B cell (primary cell): ENCODE results near the gene S100A14. TPM values are rescaled to one million over a fixed set of nuclear protein-coding genes. Genes with fewer than 3 reads are reported as not detected.

Experiments
- ATAC-seq: fragments of 200-7000 bp; cut with Tn5 transposase; one replicate; pipeline ENCODE4 v1.10.0; 2021; ENCODE audit warnings: low read depth, mild to moderate bottlenecking, moderate number of reproducible peaks, moderate library complexity
- CTCF ChIA-PET: fragments of 350-600 bp; sonication (Branson Sonifier 250); formaldehyde crosslinking; loops from one replicate; lab custom pipeline; 2021; ENCODE audit warnings: antibody characterized with exemption, inconsistent platforms; lab: Charles Lee
- POLR2A ChIA-PET: fragments of 350-600 bp; sonication (Branson Sonifier 250); formaldehyde crosslinking; loops from one replicate; lab custom pipeline; 2021; ENCODE audit warnings: antibody characterized with exemption; lab: Charles Lee
- DNase-seq: peaks from one replicate; pipeline ENCODE4 v3.0.0; 2013
- H2AFZ ChIP-seq: 2 replicates; pipeline ENCODE4 v1.6.1; 2012; ENCODE audit warnings: mild to moderate bottlenecking, low read depth, low read length; ENCODE audit not compliant: insufficient read depth, poor library complexity, severe bottlenecking
- H3K27ac ChIP-seq, 2 donors: 1 replicate in 1 of 2; 2 replicates in 1 of 2; pipeline ENCODE4 v1.5.1; 2012 to 2013; ENCODE audit warnings: low read length in 2 of 2, mild to moderate bottlenecking in 2 of 2, moderate library complexity in 1 of 2
- H3K27me3 ChIP-seq, 4 experiments: fragments of 200-600 bp in 1 of 4; sonication (generic) in 1 of 4; replicated peaks in 1 of 4; 1 replicate in 2 of 4; 2 replicates in 2 of 4; pipeline versions ENCODE4 v1.6.1 to v1.7.0; 2013 to 2016; ENCODE audit warnings: low read length in 3 of 4, mild to moderate bottlenecking in 2 of 4, mixed read lengths in 1 of 4, moderate library complexity in 1 of 4; ENCODE audit not compliant: insufficient read depth in 4 of 4, control insufficient read depth in 3 of 4; ENCODE audit errors: control extremely low read depth in 1 of 4
- H3K36me3 ChIP-seq, 2 experiments: replicated peaks in 1 of 2; 1 replicate in 1 of 2; 2 replicates in 1 of 2; pipeline versions ENCODE4 v1.6.1 to v1.7.1; 2013; ENCODE audit warnings: low read length in 1 of 2; ENCODE audit not compliant: insufficient read depth in 2 of 2, control insufficient read depth in 1 of 2; ENCODE audit errors: control extremely low read depth in 1 of 2, extremely low read depth in 1 of 2
- H3K4me1 ChIP-seq, 2 donors: fragments of 200-600 bp in 1 of 2; sonication (generic) in 1 of 2; 1 replicate in 1 of 2; 2 replicates in 1 of 2; pipeline versions ENCODE4 v1.5.1 to v1.6.1; 2013 to 2017; ENCODE audit warnings: low read length in 2 of 2; ENCODE audit not compliant: control insufficient read depth in 2 of 2, insufficient read depth in 2 of 2
- H3K4me2 ChIP-seq: replicated peaks from 2 replicates; pipeline ENCODE3; 2012; ENCODE audit warnings: mild to moderate bottlenecking, low read depth, low read length; ENCODE audit not compliant: poor library complexity, severe bottlenecking
- H3K4me3 ChIP-seq, 5 experiments: fragments of 200-600 bp in 1 of 5; sonication (generic) in 1 of 5; 1 replicate in 3 of 5; 2 replicates in 2 of 5; pipeline versions ENCODE4 v1.5.1 to v1.7.0; 2011 to 2016; ENCODE audit warnings: low read length in 4 of 5, mild to moderate bottlenecking in 4 of 5, low read depth in 2 of 5, control low read depth in 1 of 5, moderate library complexity in 1 of 5; ENCODE audit not compliant: insufficient read depth in 1 of 5; ENCODE audit errors: control extremely low read depth in 1 of 5, extremely low read depth in 1 of 5
- H3K79me2 ChIP-seq: fragments of 200-600 bp; sonication (generic); one replicate; pipeline ENCODE4 v1.6.0; 2016; ENCODE audit warnings: low read length; ENCODE audit not compliant: control insufficient read depth, insufficient read depth
- H3K9ac ChIP-seq: fragments of 200-600 bp; sonication (generic); 2 replicates; pipeline ENCODE4 v1.6.1; 2017; ENCODE audit warnings: mild to moderate bottlenecking, low read length, moderate library complexity
- H3K9me3 ChIP-seq, 3 donors: one replicate each; pipeline versions ENCODE4 v1.6.1 to v1.7.1; 2013; ENCODE audit warnings: low read length in 2 of 3; ENCODE audit not compliant: control insufficient read depth in 2 of 3, insufficient read depth in 1 of 3; ENCODE audit errors: control extremely low read depth in 1 of 3
- H4K20me1 ChIP-seq: 2 replicates; pipeline ENCODE4 v1.6.0; 2012; ENCODE audit warnings: mild to moderate bottlenecking, low read length; ENCODE audit not compliant: insufficient read depth, control insufficient read depth, poor library complexity, severe bottlenecking
- H3K27ac Mint-ChIP-seq: one replicate; pipeline ENCODE4 v1.8.0; 2021; ENCODE audit warnings: mixed read lengths
- H3K27me3 Mint-ChIP-seq: one replicate; pipeline ENCODE4 v1.8.0; 2021; ENCODE audit warnings: mixed read lengths
- H3K4me1 Mint-ChIP-seq: one replicate; pipeline ENCODE4 v1.8.0; 2021; ENCODE audit warnings: mixed read lengths
- H3K4me3 Mint-ChIP-seq: one replicate; pipeline ENCODE4 v1.8.0; 2021; ENCODE audit warnings: mixed read lengths
- H3K9me3 Mint-ChIP-seq: one replicate; pipeline ENCODE4 v1.8.0; 2022; ENCODE audit warnings: mixed read lengths; ENCODE audit not compliant: insufficient read depth
- EZH2 ChIP-seq: IDR thresholded peaks from 2 replicates; pipeline ENCODE4 v1.6.1; 2012; ENCODE audit warnings: borderline replicate concordance, low read depth, mild to moderate bottlenecking, moderate library complexity, low read length; ENCODE audit not compliant: insufficient read depth, poor library complexity, severe bottlenecking
- whole genome bisulfite sequencing: methylation state at CpG from one replicate; pipeline ENCODE4 v1.1.5; 2013; ENCODE audit warnings: missing lambda C conversion rate; ENCODE audit not compliant: insufficient coverage; 5-methylcytosine and 5-hydroxymethylcytosine counted together
- intact Hi-C: fragments of 100-400 bp; cut with micrococcal nuclease; formaldehyde crosslinking; loops from one replicate; pipeline ENCODE4 v1.10.0; 2022
- polyA plus RNA-seq: library from polyadenylated mRNA; depleted of rRNA; stranded (reverse); fragments of >200 nt; gene quantifications from 2 replicates; pipeline ENCODE4 v1.2.3, GENCODE V29; 2012
- total RNA-seq, 2 donors: library from RNA; stranded (reverse); fragments of 120-200 nt in 1 of 2; gene quantifications; 1 replicate in 1 of 2; 2 replicates in 1 of 2; pipeline versions ENCODE4 v1.2.3 to v1.2.4, GENCODE V29; 2013 to 2022
- TF ChIP-seq, protein P1 (sequence below): fragments of 200-600 bp; IDR thresholded peaks from one replicate; pipeline ENCODE4 v1.8.0; 2022; ENCODE audit warnings: antibody characterized with exemption, mild to moderate bottlenecking

The S100A14 gene
- total and polyA plus RNA-seq, 2 donors (not counting 1 experiment from before 2014, with no cell fraction given) = not detected

DNA sequence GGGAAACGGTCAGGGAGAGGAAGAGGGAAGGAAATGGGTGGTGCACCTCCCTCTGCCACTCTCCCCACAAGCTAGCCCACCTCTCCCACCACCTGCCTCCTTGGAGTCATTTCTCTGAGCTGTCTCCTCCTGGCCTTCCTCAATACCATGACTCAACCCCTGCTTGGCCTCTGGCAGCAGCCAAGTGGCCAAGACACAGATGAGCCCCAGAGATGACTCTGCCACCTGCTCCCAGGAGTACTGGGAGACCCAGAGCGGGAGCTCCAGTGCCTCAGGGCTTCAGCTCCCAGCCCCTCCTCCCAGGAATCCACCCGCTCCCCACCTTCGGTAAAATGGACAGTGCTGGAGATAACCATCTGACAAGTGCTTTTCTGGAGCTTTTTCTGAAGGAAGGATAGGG is 5.8 kb downstream of the S100A14 start:
- intact Hi-C loops = no loop called here
- no peaks in the 10 kb centered on the region for H4K20me1 ChIP-seq
- Mint-ChIP-seq H3K9me3 (no peaks in the 10 kb centered on the region), H3K4me3 (no peak overlapping the region), H3K27me3 (no peaks in the 10 kb centered on the region), H3K27ac (no peak overlapping the region), H3K4me1 (no peaks in the 10 kb centered on the region)
- TF ChIP-seq, protein P1, sequence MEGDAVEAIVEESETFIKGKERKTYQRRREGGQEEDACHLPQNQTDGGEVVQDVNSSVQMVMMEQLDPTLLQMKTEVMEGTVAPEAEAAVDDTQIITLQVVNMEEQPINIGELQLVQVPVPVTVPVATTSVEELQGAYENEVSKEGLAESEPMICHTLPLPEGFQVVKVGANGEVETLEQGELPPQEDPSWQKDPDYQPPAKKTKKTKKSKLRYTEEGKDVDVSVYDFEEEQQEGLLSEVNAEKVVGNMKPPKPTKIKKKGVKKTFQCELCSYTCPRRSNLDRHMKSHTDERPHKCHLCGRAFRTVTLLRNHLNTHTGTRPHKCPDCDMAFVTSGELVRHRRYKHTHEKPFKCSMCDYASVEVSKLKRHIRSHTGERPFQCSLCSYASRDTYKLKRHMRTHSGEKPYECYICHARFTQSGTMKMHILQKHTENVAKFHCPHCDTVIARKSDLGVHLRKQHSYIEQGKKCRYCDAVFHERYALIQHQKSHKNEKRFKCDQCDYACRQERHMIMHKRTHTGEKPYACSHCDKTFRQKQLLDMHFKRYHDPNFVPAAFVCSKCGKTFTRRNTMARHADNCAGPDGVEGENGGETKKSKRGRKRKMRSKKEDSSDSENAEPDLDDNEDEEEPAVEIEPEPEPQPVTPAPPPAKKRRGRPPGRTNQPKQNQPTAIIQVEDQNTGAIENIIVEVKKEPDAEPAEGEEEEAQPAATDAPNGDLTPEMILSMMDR = no peak
- TF ChIP-seq EZH2 = no peak
- no peaks in the 10 kb centered on the region for H3K79me2 ChIP-seq
- no peak overlapping the region for H3K4me2 ChIP-seq
- CTCF ChIA-PET = no interaction called here
- WGBS = 100% methylated on average over 1 of the region's 4 CpGs
- peaks cover 0 to 4% of the 10 kb centered on the region in 2 donors for H3K4me1 ChIP-seq
- no peak overlapping the region for H3K9ac ChIP-seq
- H3K4me3 ChIP-seq = no peak overlapping the region
- DNase-seq (no peak), ATAC-seq (no peak)
- H3K27ac ChIP-seq = no peak overlapping the region
- no peak overlapping the region for H2AFZ ChIP-seq
- no peaks in the 10 kb centered on the region for H3K9me3 ChIP-seq
- no peaks in the 10 kb centered on the region for H3K27me3 ChIP-seq
- POLR2A ChIA-PET = no interaction called here
- no peaks in the 10 kb centered on the region for H3K36me3 ChIP-seq

DNA sequence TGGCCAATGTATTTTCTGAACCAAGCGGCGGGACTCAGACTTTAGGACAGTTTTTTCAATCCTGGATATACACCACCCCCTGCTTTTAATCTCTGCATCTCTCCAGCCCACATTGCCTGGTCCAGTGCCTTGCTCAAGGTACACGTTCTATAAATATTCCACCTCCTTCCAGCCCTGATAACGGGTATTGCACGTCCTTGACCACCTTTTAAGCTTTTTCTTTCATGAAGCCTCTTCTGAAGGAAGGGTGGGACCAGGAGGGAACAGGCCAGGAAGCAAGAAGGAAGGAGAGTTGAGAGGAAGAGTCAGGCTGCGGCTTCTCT is 6.6 kb downstream of the S100A14 start:
- H2AFZ ChIP-seq = no peak overlapping the region
- no peak overlapping the region for H3K4me2 ChIP-seq
- H3K4me3 ChIP-seq = no peak overlapping the region
- H3K27ac ChIP-seq = no peak overlapping the region
- H3K9ac ChIP-seq = no peak overlapping the region
- no peaks in the 10 kb centered on the region for H3K79me2 ChIP-seq
- WGBS = 88% methylated on average over 4 of the region's 6 CpGs
- Mint-ChIP-seq H3K27me3 (no peaks in the 10 kb centered on the region), H3K4me1 (peaks cover 2% of the 10 kb centered on the region), H3K9me3 (no peaks in the 10 kb centered on the region), H3K27ac (no peak overlapping the region), H3K4me3 (no peak overlapping the region)
- H4K20me1 ChIP-seq = no peaks in the 10 kb centered on the region
- H3K36me3 ChIP-seq = no peaks in the 10 kb centered on the region
- TF ChIP-seq, protein P1 = no peak
- TF ChIP-seq EZH2 = no peak
- H3K9me3 ChIP-seq = no peaks in the 10 kb centered on the region
- DNase-seq = no peak
- no peaks in the 10 kb centered on the region for H3K27me3 ChIP-seq
- ATAC-seq = no peak
- CTCF ChIA-PET = interaction anchor here (0.6 kb wide), 1 partner anchor 14 kb away, joined by 6 read pairs; no protein-coding TSS in a partner anchor
- POLR2A ChIA-PET = no interaction called here
- peaks cover 0 to 4% of the 10 kb centered on the region in 2 donors for H3K4me1 ChIP-seq
- intact Hi-C loops = no loop called here
